K562 (cell line): ENCODE results near the gene PLEKHG3.

Source experiments
- NFRKB ChIP-seq: fragments of 450-650 bp; IDR thresholded peaks from 2 replicates; pipeline ENCODE4 v1.6.1; 2016; ENCODE audit warnings: low read depth
- TAF1 ChIP-seq: IDR thresholded peaks from 2 replicates; pipeline ENCODE4 v1.6.1; 2011; ENCODE audit warnings: mild to moderate bottlenecking, low read length, moderate library complexity; ENCODE audit not compliant: insufficient read depth, control insufficient read depth, severe bottlenecking; ENCODE audit errors: extremely low read depth

- no peak for TF ChIP-seq TAF1
- no peak for TF ChIP-seq NFRKB
These were observed 95.3 kb downstream of the PLEKHG3 start for GRCh38 chr14:64799555-64799954.
